ENCODE results near the gene CD22.

DNA sequence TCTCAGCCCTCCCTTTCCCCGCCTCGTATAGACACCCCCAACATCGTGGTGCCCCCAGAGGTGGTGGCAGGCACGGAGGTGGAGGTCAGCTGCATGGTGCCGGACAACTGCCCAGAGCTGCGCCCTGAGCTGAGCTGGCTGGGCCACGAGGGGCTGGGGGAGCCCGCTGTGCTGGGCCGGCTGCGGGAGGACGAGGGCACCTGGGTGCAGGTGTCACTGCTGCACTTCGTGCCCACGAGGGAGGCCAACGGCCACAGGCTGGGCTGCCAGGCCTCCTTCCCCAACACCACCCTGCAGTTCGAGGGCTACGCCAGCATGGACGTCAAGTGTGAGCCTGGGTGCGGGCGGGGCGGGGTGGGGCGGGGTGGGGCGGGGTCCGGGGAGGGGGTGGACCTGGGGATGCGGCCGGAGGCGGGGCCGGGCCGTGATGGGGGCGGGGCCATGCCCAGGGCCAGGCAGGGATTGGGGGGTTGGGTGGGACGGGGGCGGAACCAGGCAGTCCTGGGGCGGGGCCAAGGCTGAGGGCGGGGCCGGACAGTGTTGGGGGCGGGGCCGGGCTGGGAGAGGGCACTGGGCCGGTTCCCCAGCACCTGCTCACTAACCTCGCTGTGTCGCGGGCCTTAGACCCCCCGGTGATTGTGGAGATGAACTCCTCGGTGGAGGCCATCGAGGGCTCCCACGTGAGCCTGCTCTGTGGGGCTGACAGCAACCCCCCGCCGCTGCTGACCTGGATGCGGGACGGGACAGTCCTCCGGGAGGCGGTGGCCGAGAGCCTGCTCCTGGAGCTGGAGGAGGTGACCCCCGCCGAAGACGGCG lies 29.3 kb upstream of the CD22 start:
- no peak for TF ChIP-seq EZH2 (IDR thresholded peaks at IDR 0.05; ENCODE audit: borderline replicate concordance, insufficient read depth, low read depth, low read length, poor library complexity, severe bottlenecking)
- TF ChIP-seq, protein P1, sequence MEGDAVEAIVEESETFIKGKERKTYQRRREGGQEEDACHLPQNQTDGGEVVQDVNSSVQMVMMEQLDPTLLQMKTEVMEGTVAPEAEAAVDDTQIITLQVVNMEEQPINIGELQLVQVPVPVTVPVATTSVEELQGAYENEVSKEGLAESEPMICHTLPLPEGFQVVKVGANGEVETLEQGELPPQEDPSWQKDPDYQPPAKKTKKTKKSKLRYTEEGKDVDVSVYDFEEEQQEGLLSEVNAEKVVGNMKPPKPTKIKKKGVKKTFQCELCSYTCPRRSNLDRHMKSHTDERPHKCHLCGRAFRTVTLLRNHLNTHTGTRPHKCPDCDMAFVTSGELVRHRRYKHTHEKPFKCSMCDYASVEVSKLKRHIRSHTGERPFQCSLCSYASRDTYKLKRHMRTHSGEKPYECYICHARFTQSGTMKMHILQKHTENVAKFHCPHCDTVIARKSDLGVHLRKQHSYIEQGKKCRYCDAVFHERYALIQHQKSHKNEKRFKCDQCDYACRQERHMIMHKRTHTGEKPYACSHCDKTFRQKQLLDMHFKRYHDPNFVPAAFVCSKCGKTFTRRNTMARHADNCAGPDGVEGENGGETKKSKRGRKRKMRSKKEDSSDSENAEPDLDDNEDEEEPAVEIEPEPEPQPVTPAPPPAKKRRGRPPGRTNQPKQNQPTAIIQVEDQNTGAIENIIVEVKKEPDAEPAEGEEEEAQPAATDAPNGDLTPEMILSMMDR (IDR thresholded peaks at IDR 0.05), result no peak
